Keratinocyte (primary cell): ENCODE results near the gene KLHL29. TPM values are rescaled to one million over a fixed set of nuclear protein-coding genes. Genes with fewer than 3 reads are reported as not detected.

Experiments
- DNase-seq: peaks from one replicate; pipeline ENCODE4 v3.0.0-alpha.2; 2011; ENCODE audit warnings: low read depth, missing footprints, low spot score
- FAIRE-seq: peaks from 2 replicates; lab custom pipeline; 2011; peaks lifted over from hg19 to GRCh38; lab: Jason Lieb, UNC
- H2AFZ ChIP-seq: 2 replicates; pipeline ENCODE4 v1.6.0; 2012; ENCODE audit warnings: low read length, control low read depth, inconsistent platforms; ENCODE audit not compliant: control insufficient read depth
- H3K27ac ChIP-seq: 2 replicates; pipeline ENCODE4 v1.5.1; 2011; ENCODE audit warnings: low read length; ENCODE audit not compliant: control insufficient read depth, insufficient read depth
- H3K27me3 ChIP-seq: 3 replicates; pipeline ENCODE4 v1.6.0; 2011; ENCODE audit warnings: low read length; ENCODE audit not compliant: control insufficient read depth, insufficient read depth; ENCODE audit errors: extremely low read depth
- H3K36me3 ChIP-seq, 2 experiments: 2 replicates in 1 of 2; 3 replicates in 1 of 2; pipeline ENCODE4 v1.5.1; 2011; ENCODE audit warnings: low read length in 2 of 2, mild to moderate bottlenecking in 1 of 2; ENCODE audit not compliant: control insufficient read depth in 2 of 2, insufficient read depth in 2 of 2; ENCODE audit errors: extremely low read depth in 1 of 2
- H3K4me1 ChIP-seq: 3 replicates; pipeline ENCODE4 v1.5.1; 2011; ENCODE audit warnings: low read length; ENCODE audit not compliant: control insufficient read depth, insufficient read depth; ENCODE audit errors: extremely low read depth
- H3K4me2 ChIP-seq: 3 replicates; pipeline ENCODE4 v1.6.0; 2011; ENCODE audit warnings: low read depth, low read length; ENCODE audit not compliant: control insufficient read depth, insufficient read depth; ENCODE audit errors: extremely low read depth
- H3K4me3 ChIP-seq, 3 experiments: fragments of 200-600 bp in 1 of 3; sonication (generic) in 1 of 3; 2 replicates in 2 of 3; 3 replicates in 1 of 3; pipeline ENCODE4 v1.5.1; 2011 to 2016; ENCODE audit warnings: low read length in 3 of 3, mild to moderate bottlenecking in 3 of 3, control low read depth in 2 of 3, inconsistent platforms in 1 of 3, low read depth in 1 of 3, mixed read lengths in 1 of 3, mixed run types in 1 of 3, moderate library complexity in 1 of 3; ENCODE audit not compliant: control insufficient read depth in 2 of 3, insufficient read depth in 2 of 3; ENCODE audit errors: extremely low read depth in 1 of 3
- H3K79me2 ChIP-seq: 2 replicates; pipeline ENCODE4 v1.6.0; 2012; ENCODE audit warnings: low read length; ENCODE audit not compliant: control insufficient read depth, insufficient read depth
- H3K9ac ChIP-seq: 3 replicates; pipeline ENCODE4 v1.6.0; 2011; ENCODE audit warnings: low read length; ENCODE audit not compliant: control insufficient read depth, insufficient read depth; ENCODE audit errors: extremely low read depth
- H3K9me1 ChIP-seq: 3 replicates; pipeline ENCODE4 v1.6.0; 2011; ENCODE audit warnings: low read length; ENCODE audit not compliant: control insufficient read depth, insufficient read depth; ENCODE audit errors: extremely low read depth
- H3K9me3 ChIP-seq: 2 replicates; pipeline ENCODE4 v1.5.1; 2012; ENCODE audit warnings: low read depth, low read length; ENCODE audit not compliant: control insufficient read depth
- H4K20me1 ChIP-seq: 3 replicates; pipeline ENCODE4 v1.6.0; 2011; ENCODE audit warnings: low read length; ENCODE audit not compliant: control insufficient read depth, insufficient read depth; ENCODE audit errors: extremely low read depth
- EZH2 ChIP-seq: IDR thresholded peaks from one replicate; pipeline ENCODE4 v1.6.1; 2012; ENCODE audit warnings: inconsistent platforms, mild to moderate bottlenecking, low read length, moderate library complexity
- dilution Hi-C: fragments of 300-500 bp; cut with MboI; formaldehyde crosslinking; loops from one replicate; pipeline ENCODE4 v1.7.0; 2020; ENCODE audit warnings: low sequenced_read_pairs; ENCODE audit not compliant: extremely low pct_ligation_motif_present
- polyA plus RNA-seq, 5 experiments: library from polyadenylated mRNA; depleted of rRNA in 3 of 5; stranded (reverse) in 3 of 5; stranded (forward) in 1 of 5; unstranded in 1 of 5; fragments of >200 nt; gene quantifications; 1 replicate in 1 of 5; 2 replicates in 3 of 5; 3 replicates in 1 of 5; pipeline versions ENCODE4 v1.2.1 to v1.2.3, GENCODE V29; 2011 to 2012; ENCODE audit warnings: missing spikeins in 2 of 5, low read depth in 1 of 5, low replicate concordance in 1 of 5
- TF ChIP-seq, protein P1 (sequence below), 3 experiments: IDR thresholded peaks in 1 of 3; conservative IDR thresholded peaks in 1 of 3; optimal IDR thresholded peaks in 1 of 3; 2 replicates in 2 of 3; 3 replicates in 1 of 3; pipeline versions ENCODE3 to v1.5.1; 2011; ENCODE audit warnings: low read length in 3 of 3, mild to moderate bottlenecking in 3 of 3, moderate library complexity in 2 of 3, control low read depth in 1 of 3, inconsistent platforms in 1 of 3; ENCODE audit not compliant: insufficient read depth in 2 of 3; ENCODE audit errors: extremely low read depth in 1 of 3

The KLHL29 gene
- polyA plus RNA-seq, 1 donor (not counting 4 experiments of a cell fraction or from before 2014, with no cell fraction given): 4.7 TPM

- dilution Hi-C loops: no loop called here
Measured at GRCh38 chr2:23500836-23501235, 115.9 kb downstream of the KLHL29 start.

GRCh38 chr2:23502096-23502495 lies 117.1 kb downstream of the KLHL29 start:
- Histone ChIP-seq H3K4me1 (peaks cover 35% of the 10 kb centered on the region), H3K9ac (no peak overlapping the region), H3K9me1 (no peaks in the 10 kb centered on the region), H4K20me1 (peaks cover 5% of the 10 kb centered on the region), H2AFZ (no peak overlapping the region), H3K79me2 (no peaks in the 10 kb centered on the region), H3K27me3 (no peaks in the 10 kb centered on the region), H3K4me3 (no peak overlapping the region), H3K4me2 (peak overlapping the region; percentile 14), H3K27ac (peak overlapping the region; percentile 30), H3K36me3 (no peaks in the 10 kb centered on the region), H3K9me3 (no peaks in the 10 kb centered on the region)
- TF ChIP-seq EZH2: no peak
- TF ChIP-seq, protein P1, sequence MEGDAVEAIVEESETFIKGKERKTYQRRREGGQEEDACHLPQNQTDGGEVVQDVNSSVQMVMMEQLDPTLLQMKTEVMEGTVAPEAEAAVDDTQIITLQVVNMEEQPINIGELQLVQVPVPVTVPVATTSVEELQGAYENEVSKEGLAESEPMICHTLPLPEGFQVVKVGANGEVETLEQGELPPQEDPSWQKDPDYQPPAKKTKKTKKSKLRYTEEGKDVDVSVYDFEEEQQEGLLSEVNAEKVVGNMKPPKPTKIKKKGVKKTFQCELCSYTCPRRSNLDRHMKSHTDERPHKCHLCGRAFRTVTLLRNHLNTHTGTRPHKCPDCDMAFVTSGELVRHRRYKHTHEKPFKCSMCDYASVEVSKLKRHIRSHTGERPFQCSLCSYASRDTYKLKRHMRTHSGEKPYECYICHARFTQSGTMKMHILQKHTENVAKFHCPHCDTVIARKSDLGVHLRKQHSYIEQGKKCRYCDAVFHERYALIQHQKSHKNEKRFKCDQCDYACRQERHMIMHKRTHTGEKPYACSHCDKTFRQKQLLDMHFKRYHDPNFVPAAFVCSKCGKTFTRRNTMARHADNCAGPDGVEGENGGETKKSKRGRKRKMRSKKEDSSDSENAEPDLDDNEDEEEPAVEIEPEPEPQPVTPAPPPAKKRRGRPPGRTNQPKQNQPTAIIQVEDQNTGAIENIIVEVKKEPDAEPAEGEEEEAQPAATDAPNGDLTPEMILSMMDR (optimal IDR thresholded peaks at IDR 0.05 in 1 of 3, IDR thresholded peaks at IDR 0.05 in 1 of 3, conservative IDR thresholded peaks at IDR 0.05 in 1 of 3; ENCODE audit: extremely low read depth in 1 of 3, insufficient read depth in 2 of 3, low read length in 3 of 3): no peak
- DNase-seq: no peak
- FAIRE-seq: peak; percentile 60
- dilution Hi-C loops: no loop called here

More at GRCh38 chr2:23500836-23501235, 115.9 kb downstream of the KLHL29 start:
- Histone ChIP-seq H3K4me2 (no peak overlapping the region), H3K4me1 (peaks cover 37% of the 10 kb centered on the region), H3K9ac (no peak overlapping the region), H3K9me3 (no peaks in the 10 kb centered on the region), H3K27ac (no peak overlapping the region), H3K9me1 (peaks cover 2% of the 10 kb centered on the region), H3K36me3 (no peaks in the 10 kb centered on the region), H4K20me1 (no peaks in the 10 kb centered on the region), H2AFZ (no peak overlapping the region), H3K27me3 (no peaks in the 10 kb centered on the region), H3K4me3 (no peak overlapping the region), H3K79me2 (no peaks in the 10 kb centered on the region)
- TF ChIP-seq EZH2: no peak
- TF ChIP-seq, protein P1 (optimal IDR thresholded peaks at IDR 0.05 in 1 of 3, IDR thresholded peaks at IDR 0.05 in 1 of 3, conservative IDR thresholded peaks at IDR 0.05 in 1 of 3; ENCODE audit: extremely low read depth in 1 of 3, insufficient read depth in 2 of 3, low read length in 3 of 3): no peak
- DNase-seq (no peak), FAIRE-seq (no peak)
